Gastrocnemius medialis (tissue), 4 donors: ENCODE results near the gene VIPR2. TPM values are rescaled to one million over a fixed set of nuclear protein-coding genes. Genes with fewer than 3 reads are reported as not detected.

Source experiments
- ATAC-seq, 2 donors: fragments of 150-250 bp; one replicate each; pipeline ENCODE4 v1.9.1; 2016
- DNase-seq, 2 donors: peaks; one replicate each; pipeline ENCODE4 v3.0.0-alpha.2; 2019
- H3K27ac ChIP-seq, 4 donors: fragments of 200-600 bp; sonication (generic); 1 replicate in 1 of 4; 2 replicates in 3 of 4; pipeline ENCODE4 v1.5.1; 2016 to 2018; ENCODE audit warnings: mild to moderate bottlenecking in 2 of 4, moderate library complexity in 1 of 4
- H3K27me3 ChIP-seq, 3 donors: fragments of 200-600 bp; sonication (generic) in 2 of 3; 1 replicate in 1 of 3; 2 replicates in 2 of 3; pipeline versions ENCODE4 v1.5.1 to v1.6.0; 2016 to 2019; ENCODE audit warnings: mild to moderate bottlenecking in 1 of 3, moderate library complexity in 1 of 3
- H3K36me3 ChIP-seq, 2 donors: fragments of 200-600 bp; sonication (generic) in 1 of 2; one replicate each; pipeline ENCODE4 v1.5.1; 2017 to 2018
- H3K4me1 ChIP-seq, 2 donors: fragments of 200-600 bp; sonication (generic) in 1 of 2; one replicate each; pipeline ENCODE4 v1.5.1; 2016 to 2017; ENCODE audit warnings: mild to moderate bottlenecking in 2 of 2
- H3K4me3 ChIP-seq, 4 donors: fragments of 200-600 bp; sonication (generic) in 3 of 4; 1 replicate in 1 of 4; 2 replicates in 3 of 4; pipeline ENCODE4 v1.5.1; 2016 to 2019; ENCODE audit warnings: mild to moderate bottlenecking in 2 of 4
- H3K9me3 ChIP-seq, 3 donors: fragments of 200-600 bp; sonication (generic) in 2 of 3; 1 replicate in 1 of 3; 2 replicates in 2 of 3; pipeline ENCODE4 v1.5.1; 2016 to 2019
- POLR2A ChIP-seq, 2 donors: fragments of 450-650 bp; IDR thresholded peaks; one replicate each; pipeline ENCODE4 v1.6.1; 2017; ENCODE audit warnings: antibody characterized with exemption in 2 of 2, mild to moderate bottlenecking in 2 of 2, moderate library complexity in 2 of 2
- in situ Hi-C, 4 donors: fragments of 200-750 bp; cut with MboI; loops; one replicate each; pipeline versions ENCODE4 v1.15.0 to v1.8.0; 2017; ENCODE audit warnings: low sequenced_read_pairs in 4 of 4
- intact Hi-C: fragments of 100-400 bp; cut with DNase I; formaldehyde crosslinking; loops from one replicate; pipeline ENCODE4 v1.15.1; 2023; ENCODE audit warnings: low total_unique reads
- total RNA-seq, 4 donors: library from RNA; depleted of rRNA; stranded (reverse); fragments of >200 nt; gene quantifications; one replicate each; pipeline versions ENCODE4 v1.1.0 to v1.2.3, GENCODE V29; 2016
- TF ChIP-seq, protein P1 (sequence below), 5 experiments: fragments of 450-650 bp in 3 of 5; fragments of 200-600 bp in 2 of 5; sonication (generic) in 2 of 5; IDR thresholded peaks in 4 of 5; conservative IDR thresholded peaks in 1 of 5; 1 replicate in 4 of 5; 2 replicates in 1 of 5; pipeline ENCODE4 v1.5.1; 2016 to 2019; ENCODE audit warnings: antibody characterized with exemption in 5 of 5, mild to moderate bottlenecking in 3 of 5, moderate library complexity in 3 of 5

Gene VIPR2
- total RNA-seq, 4 donors from 2014 or later = 0.39 to 2.2 (median 0.80) TPM

DNA sequence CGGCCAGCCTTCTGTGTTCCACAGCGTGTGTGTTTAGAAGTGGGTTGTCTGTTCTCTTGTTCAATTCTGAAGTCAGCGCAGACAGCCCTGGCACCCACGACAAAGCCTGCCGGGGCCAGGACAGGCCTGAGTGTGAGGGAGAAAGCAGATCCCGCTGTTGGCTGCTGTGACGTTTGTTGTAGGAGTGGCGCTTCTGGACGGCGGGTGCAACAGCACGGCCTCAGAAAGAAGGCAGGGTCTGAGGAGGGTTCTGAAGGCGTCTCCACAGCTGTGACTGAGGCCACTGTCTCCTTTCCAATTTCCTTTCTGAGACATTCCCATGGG, 76.2 kb downstream of the VIPR2 start:
- intact Hi-C loops (no loop called here), in situ Hi-C loops (no loop called here)
- Histone ChIP-seq H3K4me1 (peaks cover 19 to 26% of the 10 kb centered on the region in 2 donors), H3K36me3 (no peaks in the 10 kb centered on the region), H3K4me3 (peak overlapping the region in 2 of 4 donors; percentile 29 to 37), H3K27me3 (no peaks in the 10 kb centered on the region), H3K27ac (peak overlapping the region; percentile 54 to 77 (median 66)), H3K9me3 (no peaks in the 10 kb centered on the region)
- DNase-seq = peak; percentile 35 to 74
- TF ChIP-seq POLR2A (IDR thresholded peaks at IDR 0.05) = no peak
- TF ChIP-seq, protein P1, sequence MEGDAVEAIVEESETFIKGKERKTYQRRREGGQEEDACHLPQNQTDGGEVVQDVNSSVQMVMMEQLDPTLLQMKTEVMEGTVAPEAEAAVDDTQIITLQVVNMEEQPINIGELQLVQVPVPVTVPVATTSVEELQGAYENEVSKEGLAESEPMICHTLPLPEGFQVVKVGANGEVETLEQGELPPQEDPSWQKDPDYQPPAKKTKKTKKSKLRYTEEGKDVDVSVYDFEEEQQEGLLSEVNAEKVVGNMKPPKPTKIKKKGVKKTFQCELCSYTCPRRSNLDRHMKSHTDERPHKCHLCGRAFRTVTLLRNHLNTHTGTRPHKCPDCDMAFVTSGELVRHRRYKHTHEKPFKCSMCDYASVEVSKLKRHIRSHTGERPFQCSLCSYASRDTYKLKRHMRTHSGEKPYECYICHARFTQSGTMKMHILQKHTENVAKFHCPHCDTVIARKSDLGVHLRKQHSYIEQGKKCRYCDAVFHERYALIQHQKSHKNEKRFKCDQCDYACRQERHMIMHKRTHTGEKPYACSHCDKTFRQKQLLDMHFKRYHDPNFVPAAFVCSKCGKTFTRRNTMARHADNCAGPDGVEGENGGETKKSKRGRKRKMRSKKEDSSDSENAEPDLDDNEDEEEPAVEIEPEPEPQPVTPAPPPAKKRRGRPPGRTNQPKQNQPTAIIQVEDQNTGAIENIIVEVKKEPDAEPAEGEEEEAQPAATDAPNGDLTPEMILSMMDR (IDR thresholded peaks at IDR 0.05 in 4 of 5, conservative IDR thresholded peaks at IDR 0.05 in 1 of 5) = no peak
- ATAC-seq = peak; percentile 80 to 94

- peak overlapping the region in 2 of 4 donors; percentile 29 to 37 for H3K4me3 ChIP-seq
- DNase-seq = no peak
- ATAC-seq = peak in 1 of 2 donors; percentile 13
- in situ Hi-C loops = no loop called here
- H3K27ac ChIP-seq = peak overlapping the region; percentile 54 to 77 (median 66)
- intact Hi-C loops = no loop called here
- no peak for TF ChIP-seq POLR2A (IDR thresholded peaks at IDR 0.05)
- TF ChIP-seq, protein P1 (IDR thresholded peaks at IDR 0.05 in 4 of 5, conservative IDR thresholded peaks at IDR 0.05 in 1 of 5) = no peak
- no peaks in the 10 kb centered on the region for H3K9me3 ChIP-seq
- no peaks in the 10 kb centered on the region for H3K36me3 ChIP-seq
- H3K4me1 ChIP-seq = peaks cover 19 to 26% of the 10 kb centered on the region in 2 donors
- no peaks in the 10 kb centered on the region for H3K27me3 ChIP-seq
Measured at GRCh38 chr7:159067576-159068487, 76.8 kb downstream of the VIPR2 start.

DNA sequence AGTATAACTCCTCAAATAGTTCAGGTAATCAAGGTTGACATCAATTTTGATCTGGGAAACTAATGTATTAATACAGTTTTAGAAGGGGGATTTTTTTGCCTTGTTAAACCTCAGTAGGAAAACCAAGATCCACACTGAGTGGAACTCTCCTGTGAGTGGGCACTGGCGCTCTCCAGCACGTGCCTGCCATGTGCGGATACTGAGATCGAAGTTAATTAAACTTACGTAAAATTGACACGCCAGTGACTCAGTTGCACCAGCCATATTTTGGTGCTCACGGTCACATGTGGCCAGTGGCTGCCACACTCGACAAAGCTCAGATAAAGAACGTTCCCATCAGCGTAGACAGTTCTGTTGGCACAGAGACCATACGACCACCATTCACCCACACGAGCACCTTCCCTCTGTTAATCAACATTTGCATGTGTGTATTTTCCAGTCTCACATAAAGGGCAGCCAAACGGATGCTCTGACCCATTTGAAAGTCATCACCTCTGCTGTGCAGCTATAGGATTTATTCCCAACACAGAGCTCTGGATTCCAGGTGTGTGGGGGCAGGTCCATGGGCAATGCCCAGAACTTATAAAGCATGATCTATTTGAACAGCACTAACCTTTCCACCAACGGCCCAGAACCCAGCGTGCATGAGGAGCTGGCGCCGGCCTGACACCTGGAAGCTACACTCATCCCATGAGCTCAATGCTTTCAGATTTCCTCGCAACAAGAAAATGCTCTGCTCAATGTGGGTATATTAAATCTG, 77.7 kb downstream of the VIPR2 start:
- DNase-seq = no peak
- H3K4me1 ChIP-seq = peaks cover 19 to 26% of the 10 kb centered on the region in 2 donors
- H3K4me3 ChIP-seq = no peak overlapping the region
- intact Hi-C loops (no loop called here), in situ Hi-C loops (no loop called here)
- H3K27me3 ChIP-seq = no peaks in the 10 kb centered on the region
- TF ChIP-seq, protein P1 (IDR thresholded peaks at IDR 0.05 in 4 of 5, conservative IDR thresholded peaks at IDR 0.05 in 1 of 5) = no peak
- no peak for TF ChIP-seq POLR2A (IDR thresholded peaks at IDR 0.05)
- ATAC-seq = no peak
- no peaks in the 10 kb centered on the region for H3K36me3 ChIP-seq
- H3K27ac ChIP-seq = peak overlapping the region in 1 of 4 donors; percentile 77
- H3K9me3 ChIP-seq = no peaks in the 10 kb centered on the region

- in situ Hi-C loops (no loop called here), intact Hi-C loops (no loop called here)
- peaks cover 19 to 26% of the 10 kb centered on the region in 2 donors for H3K4me1 ChIP-seq
- DNase-seq (no peak), ATAC-seq (no peak)
- H3K4me3 ChIP-seq = no peak overlapping the region
- no peak for TF ChIP-seq POLR2A (IDR thresholded peaks at IDR 0.05)
- TF ChIP-seq, protein P1 (IDR thresholded peaks at IDR 0.05 in 4 of 5, conservative IDR thresholded peaks at IDR 0.05 in 1 of 5) = no peak
- H3K36me3 ChIP-seq = no peaks in the 10 kb centered on the region
- no peaks in the 10 kb centered on the region for H3K27me3 ChIP-seq
- H3K27ac ChIP-seq = no peak overlapping the region
- no peaks in the 10 kb centered on the region for H3K9me3 ChIP-seq
Measured at GRCh38 chr7:159065852-159066480, 78.7 kb downstream of the VIPR2 start.
